ENCODE measurements around the gene PA2G4.
A peak's percentile ranks its signal among the peaks of the same experiment; 100 is the strongest.
"Not testable (repeated sequence)": the region's sequence is repeated elsewhere in the genome, so short reads cannot be mapped to it uniquely, and the experiment has no call there.

Gene PA2G4

DNA sequence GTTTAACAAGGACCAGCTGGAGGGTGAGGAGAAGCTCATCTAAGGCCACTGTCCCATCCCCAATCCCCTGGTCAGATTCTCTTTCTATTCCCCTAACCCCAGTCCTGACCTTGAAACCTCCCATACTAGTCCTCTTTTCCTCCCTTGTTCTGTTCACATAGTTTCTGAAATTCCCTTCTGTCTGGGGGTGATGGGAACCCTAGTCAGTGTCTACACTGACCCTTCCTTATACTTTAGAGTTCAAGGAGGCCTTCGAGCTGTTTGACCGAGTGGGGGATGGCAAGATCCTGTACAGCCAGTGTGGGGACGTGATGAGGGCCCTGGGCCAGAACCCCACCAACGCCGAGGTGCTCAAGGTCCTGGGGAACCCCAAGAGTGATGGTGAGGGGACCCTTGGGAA lies 50.5 kb downstream of the PA2G4 start:
- DNase-seq: no peak

DNA sequence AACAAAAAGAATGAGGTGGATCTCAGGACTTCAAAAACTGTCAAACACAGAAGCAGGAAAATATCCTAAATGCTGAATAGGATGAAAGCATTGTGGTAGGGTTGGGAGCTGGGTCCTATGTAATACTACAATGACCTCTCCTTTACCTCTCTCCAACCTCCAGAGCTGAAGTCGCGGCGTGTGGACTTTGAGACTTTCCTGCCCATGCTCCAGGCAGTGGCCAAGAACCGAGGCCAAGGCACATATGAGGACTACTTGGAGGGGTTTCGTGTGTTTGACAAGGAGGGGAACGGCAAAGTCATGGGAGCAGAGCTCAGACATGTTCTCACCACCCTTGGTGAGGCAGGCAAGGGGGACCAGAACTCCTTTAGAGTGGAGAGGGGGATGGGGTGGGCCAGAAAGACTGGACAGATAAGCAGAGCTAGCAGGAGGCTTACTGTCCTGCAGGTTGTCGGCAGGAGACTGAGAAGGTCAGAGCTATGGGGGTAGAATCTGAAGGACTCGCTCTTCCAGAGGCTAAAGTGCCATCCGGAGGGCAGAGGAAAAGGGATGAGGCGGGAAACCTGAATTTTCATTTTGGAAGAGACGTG lies 51.0 kb downstream of the PA2G4 start:
- no peak for DNase-seq

DNA sequence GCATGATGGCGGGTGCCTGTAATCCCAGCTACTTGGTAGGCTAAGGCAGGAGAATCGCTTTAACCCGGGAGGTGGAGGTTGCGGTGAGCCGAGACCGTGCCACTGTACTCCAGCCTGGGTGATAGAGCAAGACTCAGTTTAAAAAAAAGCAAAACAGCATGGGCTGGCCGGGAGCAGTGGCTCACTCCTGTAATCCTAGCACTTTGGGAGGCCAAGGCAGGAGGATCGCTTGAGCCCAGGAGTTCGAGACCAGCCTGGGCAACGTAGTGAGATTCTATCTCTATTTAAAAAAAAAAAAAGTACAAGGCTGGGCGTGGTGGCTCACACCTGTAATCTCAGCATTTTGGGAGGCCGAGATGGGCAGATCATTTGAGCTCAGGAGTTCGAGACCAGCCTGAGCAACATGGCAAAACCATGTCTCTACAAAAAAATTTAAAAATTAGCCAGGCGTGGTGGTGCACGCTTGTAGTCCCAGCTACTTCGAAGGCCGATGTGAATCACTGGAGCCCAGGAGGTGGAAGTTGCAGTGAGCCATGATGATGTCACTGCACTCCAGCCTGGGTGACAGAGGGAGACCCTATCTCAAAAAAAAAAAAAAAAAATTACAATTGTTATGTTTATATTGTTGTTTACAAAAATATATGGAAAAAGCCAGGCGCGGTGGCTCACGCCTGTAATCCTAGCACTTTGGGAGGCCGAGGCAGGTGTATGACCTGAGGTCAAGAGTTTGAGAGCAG lies 52.3 kb downstream of the PA2G4 start:
- DNase-seq: not testable (repeated sequence)

GRCh38 chr12:56157201-56158028 lies 53.1 kb downstream of the PA2G4 start:
- peak; percentile 40 to 78 for DNase-seq

DNA sequence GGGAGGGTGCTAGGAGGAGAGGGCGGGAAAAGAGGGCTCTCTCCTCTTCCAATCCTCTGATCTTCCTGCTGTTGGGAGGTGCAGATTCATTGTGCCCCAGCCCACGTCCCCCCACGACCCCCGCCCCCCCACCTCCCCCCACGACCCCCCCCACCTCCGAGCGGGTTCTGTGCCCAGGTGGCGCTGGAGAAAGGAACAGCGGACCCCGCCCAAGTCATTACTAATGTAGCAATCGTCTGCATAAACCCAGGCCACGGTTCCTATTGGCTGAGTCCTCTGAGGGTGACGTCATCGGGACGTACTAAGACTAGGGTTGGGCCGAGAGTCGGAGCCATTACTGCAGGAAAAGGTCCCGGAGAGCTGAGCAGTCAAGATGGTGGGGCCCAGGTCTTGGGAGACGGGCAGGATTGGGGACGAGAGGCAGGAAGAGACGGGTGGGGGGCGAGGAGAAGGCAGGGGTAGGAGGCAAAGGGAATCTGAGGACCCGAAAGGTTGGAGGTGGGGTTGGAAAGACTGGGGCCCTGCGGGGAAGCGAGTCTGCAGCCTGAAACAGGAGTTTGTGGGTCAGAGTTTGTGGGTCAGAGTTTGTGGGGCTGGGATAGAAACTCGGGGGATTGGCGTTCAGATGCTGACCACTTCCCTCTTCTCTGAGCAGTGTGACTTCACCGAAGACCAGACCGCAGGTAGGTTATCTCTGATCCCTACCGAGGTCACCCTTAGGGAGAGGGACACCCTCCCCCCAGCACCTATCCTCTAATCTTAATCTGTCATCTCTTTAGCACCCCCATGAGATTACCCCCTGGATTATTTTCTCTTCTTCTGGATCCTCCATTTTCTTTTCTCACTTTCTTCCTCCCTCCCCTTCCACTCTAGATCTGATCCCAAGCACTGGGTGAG lies 53.9 kb downstream of the PA2G4 start, which contains the start of gene MYL6:
TSS of gene MYL6 (plus strand) at position 331 of the 897 bp plus-strand sequence. CDS start at position 374, 43 bp downstream.
- DNase-seq: peak; percentile 95 to 97

- peak in 1 of 2 experiments; percentile 43 for DNase-seq
Observed at GRCh38 chr12:56158926-56159461, 54.6 kb downstream of the PA2G4 start.

DNA sequence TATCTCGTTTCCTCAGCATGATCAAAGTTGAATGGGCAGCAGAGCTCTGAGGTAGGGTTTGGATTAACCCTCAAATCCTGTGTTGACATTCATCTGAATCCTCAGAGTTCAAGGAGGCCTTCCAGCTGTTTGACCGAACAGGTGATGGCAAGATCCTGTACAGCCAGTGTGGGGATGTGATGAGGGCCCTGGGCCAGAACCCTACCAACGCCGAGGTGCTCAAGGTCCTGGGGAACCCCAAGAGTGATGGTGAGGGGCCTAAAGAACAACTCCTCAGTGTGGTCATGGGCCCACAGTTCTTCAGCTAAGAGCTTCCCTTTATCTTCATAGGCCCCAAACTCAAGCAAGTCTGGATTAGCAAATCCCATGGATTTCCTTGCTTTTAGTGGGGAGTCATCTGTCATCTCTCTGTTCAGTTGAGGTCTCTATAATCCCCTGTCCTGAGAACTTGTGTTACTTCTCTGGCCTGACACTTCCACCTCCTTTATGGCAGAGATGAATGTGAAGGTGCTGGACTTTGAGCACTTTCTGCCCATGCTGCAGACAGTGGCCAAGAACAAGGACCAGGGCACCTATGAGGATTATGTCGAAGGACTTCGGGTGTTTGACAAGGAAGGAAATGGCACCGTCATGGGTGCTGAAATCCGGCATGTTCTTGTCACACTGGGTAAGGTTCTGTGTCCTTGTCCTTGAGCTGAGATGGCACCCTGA lies 55.3 kb downstream of the PA2G4 start:
- DNase-seq: no peak

GRCh38 chr12:56160193-56160763 lies 55.9 kb downstream of the PA2G4 start:
- DNase-seq: no peak

DNA sequence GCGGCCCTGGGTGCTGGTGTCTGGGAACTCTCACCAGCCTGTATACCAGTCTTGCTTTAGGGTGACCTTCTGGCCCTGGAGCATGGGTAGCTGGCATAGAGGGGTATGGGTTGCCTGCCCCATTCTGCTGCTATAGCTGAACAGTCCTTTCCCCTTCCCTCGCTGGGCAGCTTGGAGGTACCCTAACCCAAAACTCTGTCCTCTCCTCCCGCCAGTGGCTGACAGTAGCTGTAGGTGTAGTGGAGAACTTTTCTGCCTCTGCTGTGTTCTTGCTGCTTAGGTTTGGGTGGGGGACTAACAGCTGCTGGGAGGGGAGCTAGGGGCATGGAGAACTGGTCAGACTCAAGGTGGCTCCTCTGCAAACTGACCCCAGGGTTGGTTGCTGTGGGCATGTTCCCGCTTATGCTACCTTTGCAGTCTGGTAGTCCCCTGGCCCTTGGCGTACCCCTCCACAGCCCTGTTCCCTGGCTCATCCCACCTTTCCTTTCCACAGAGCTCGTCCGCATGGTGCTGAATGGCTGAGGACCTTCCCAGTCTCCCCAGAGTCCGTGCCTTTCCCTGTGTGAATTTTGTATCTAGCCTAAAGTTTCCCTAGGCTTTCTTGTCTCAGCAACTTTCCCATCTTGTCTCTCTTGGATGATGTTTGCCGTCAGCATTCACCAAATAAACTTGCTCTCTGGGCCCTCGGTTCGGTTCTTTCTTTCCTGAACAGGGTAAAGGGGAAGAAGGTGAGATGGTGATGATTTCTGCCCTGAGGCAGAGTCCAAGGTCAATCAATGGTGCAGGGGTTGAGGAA lies 56.7 kb downstream of the PA2G4 start:
- DNase-seq: no peak

- no peak for DNase-seq
Observed at GRCh38 chr12:56161690-56162351, 57.5 kb downstream of the PA2G4 start.

- no peak for DNase-seq
Observed at GRCh38 chr12:56162468-56163290, 58.3 kb downstream of the PA2G4 start.

All from NCI-H446 (cell line).